Stimulated activated naive B cell treated with anti-CD40 and anti-IgM and Interleukin-4, amounts not matched to agents 10 μg/mL and 1 μg/mL and 100 μg/mL, for 72 hours (primary cell): Measurements from ENCODE around the gene PRUNE2.

Experiments used
- ATAC-seq, 2 donors: fragments of 150-1000 bp; cut with Tn5 transposase; replicated peaks; 2 replicates each; pipeline ENCODE4 v1.10.0; 2021; ENCODE audit warnings: moderate library complexity in 1 of 2
- DNase-seq: peaks from one replicate; pipeline ENCODE4 v3.0.0; 2021
- H3K27ac Mint-ChIP-seq: one replicate; pipeline ENCODE4 v1.8.0; 2022; ENCODE audit warnings: mild to moderate bottlenecking, mixed read lengths
- H3K27me3 Mint-ChIP-seq, 2 donors: one replicate each; pipeline ENCODE4 v1.8.0; 2022; ENCODE audit warnings: mixed read lengths in 2 of 2
- H3K36me3 Mint-ChIP-seq, 2 donors: one replicate each; pipeline ENCODE4 v1.8.0; 2022; ENCODE audit warnings: mixed read lengths in 2 of 2, mild to moderate bottlenecking in 1 of 2
- H3K4me1 Mint-ChIP-seq, 2 donors: one replicate each; pipeline ENCODE4 v1.8.0; 2022; ENCODE audit warnings: mixed read lengths in 2 of 2, mild to moderate bottlenecking in 1 of 2
- H3K4me3 Mint-ChIP-seq, 2 donors: one replicate each; pipeline ENCODE4 v1.8.0; 2022; ENCODE audit warnings: mild to moderate bottlenecking in 2 of 2, mixed read lengths in 2 of 2, moderate library complexity in 1 of 2
- H3K9me3 Mint-ChIP-seq, 2 donors: one replicate each; pipeline ENCODE4 v1.8.0; 2022; ENCODE audit warnings: mixed read lengths in 2 of 2, mild to moderate bottlenecking in 1 of 2

Gene PRUNE2

GRCh38 chr9:76812591-76812990 lies 93.3 kb downstream of the PRUNE2 start:
- DNase-seq = no peak
- no peak overlapping the region for H3K4me3 Mint-ChIP-seq
- no peaks in the 10 kb centered on the region for H3K9me3 Mint-ChIP-seq
- H3K36me3 Mint-ChIP-seq = no peaks in the 10 kb centered on the region
- H3K27ac Mint-ChIP-seq = no peak overlapping the region
- H3K27me3 Mint-ChIP-seq = peaks cover 24 to 25% of the 10 kb centered on the region in 2 donors
- H3K4me1 Mint-ChIP-seq = no peaks in the 10 kb centered on the region
- no peak for ATAC-seq

GRCh38 chr9:76810377-76810957 lies 95.4 kb downstream of the PRUNE2 start:
- H3K4me3 Mint-ChIP-seq = no peak overlapping the region
- no peaks in the 10 kb centered on the region for H3K4me1 Mint-ChIP-seq
- DNase-seq (peak; percentile 4), ATAC-seq (peak; percentile 69 to 71)
- H3K27ac Mint-ChIP-seq = no peak overlapping the region
- H3K36me3 Mint-ChIP-seq = no peaks in the 10 kb centered on the region
- H3K27me3 Mint-ChIP-seq = peaks cover 20 to 25% of the 10 kb centered on the region in 2 donors
- no peaks in the 10 kb centered on the region for H3K9me3 Mint-ChIP-seq

GRCh38 chr9:76808636-76809035 lies 97.3 kb downstream of the PRUNE2 start:
- Mint-ChIP-seq H3K4me3 (no peak overlapping the region), H3K27ac (no peak overlapping the region), H3K4me1 (no peaks in the 10 kb centered on the region), H3K27me3 (peaks cover 12 to 24% of the 10 kb centered on the region in 2 donors), H3K36me3 (no peaks in the 10 kb centered on the region), H3K9me3 (no peaks in the 10 kb centered on the region)
- DNase-seq = no peak
- no peak for ATAC-seq

- no peak overlapping the region for H3K27ac Mint-ChIP-seq
- DNase-seq = no peak
- peaks cover 15 to 16% of the 10 kb centered on the region in 2 donors for H3K27me3 Mint-ChIP-seq
- H3K9me3 Mint-ChIP-seq = no peaks in the 10 kb centered on the region
- H3K4me1 Mint-ChIP-seq = peaks cover 0 to under 1% of the 10 kb centered on the region in 2 donors
- H3K4me3 Mint-ChIP-seq = no peak overlapping the region
- no peak for ATAC-seq
- H3K36me3 Mint-ChIP-seq = no peaks in the 10 kb centered on the region
Observed at GRCh38 chr9:76803762-76804161, 102.2 kb downstream of the PRUNE2 start.

GRCh38 chr9:76803083-76803482 lies 102.8 kb downstream of the PRUNE2 start:
- Mint-ChIP-seq H3K9me3 (no peaks in the 10 kb centered on the region), H3K4me1 (peaks cover 6 to 7% of the 10 kb centered on the region in 2 donors), H3K4me3 (no peak overlapping the region), H3K27ac (no peak overlapping the region), H3K36me3 (no peaks in the 10 kb centered on the region), H3K27me3 (peaks cover 8 to 10% of the 10 kb centered on the region in 2 donors)
- ATAC-seq = no peak
- DNase-seq = no peak

GRCh38 chr9:76800901-76801300 lies 105.0 kb downstream of the PRUNE2 start:
- no peak for DNase-seq
- Mint-ChIP-seq H3K9me3 (no peaks in the 10 kb centered on the region), H3K27ac (no peak overlapping the region), H3K36me3 (no peaks in the 10 kb centered on the region), H3K4me1 (peaks cover 7 to 8% of the 10 kb centered on the region in 2 donors), H3K4me3 (no peak overlapping the region), H3K27me3 (peaks cover 8 to 10% of the 10 kb centered on the region in 2 donors)
- ATAC-seq = no peak

GRCh38 chr9:76799473-76799872 lies 106.4 kb downstream of the PRUNE2 start:
- Mint-ChIP-seq H3K4me1 (peaks cover 7 to 8% of the 10 kb centered on the region in 2 donors), H3K27ac (no peak overlapping the region), H3K9me3 (no peaks in the 10 kb centered on the region), H3K36me3 (no peaks in the 10 kb centered on the region), H3K4me3 (no peak overlapping the region), H3K27me3 (peaks cover 8 to 12% of the 10 kb centered on the region in 2 donors)
- DNase-seq (no peak), ATAC-seq (no peak)

- ATAC-seq (peak; percentile 66 to 70), DNase-seq (no peak)
- H3K27me3 Mint-ChIP-seq = peaks cover 5% of the 10 kb centered on the region in 2 donors
- H3K4me3 Mint-ChIP-seq = no peak overlapping the region
- no peaks in the 10 kb centered on the region for H3K9me3 Mint-ChIP-seq
- H3K4me1 Mint-ChIP-seq = peaks cover 7 to 8% of the 10 kb centered on the region in 2 donors
- H3K36me3 Mint-ChIP-seq = no peaks in the 10 kb centered on the region
- peak overlapping the region; percentile 51 for H3K27ac Mint-ChIP-seq
Observed at GRCh38 chr9:76798527-76798926, 107.4 kb downstream of the PRUNE2 start.

- no peak for ATAC-seq
- no peak overlapping the region for H3K27ac Mint-ChIP-seq
- DNase-seq = no peak
- no peaks in the 10 kb centered on the region for H3K9me3 Mint-ChIP-seq
- peaks cover 0 to 5% of the 10 kb centered on the region in 2 donors for H3K27me3 Mint-ChIP-seq
- H3K36me3 Mint-ChIP-seq = no peaks in the 10 kb centered on the region
- H3K4me3 Mint-ChIP-seq = no peak overlapping the region
- peaks cover 7 to 8% of the 10 kb centered on the region in 2 donors for H3K4me1 Mint-ChIP-seq
Observed at GRCh38 chr9:76796296-76796695, 109.6 kb downstream of the PRUNE2 start.

GRCh38 chr9:76793784-76794431 lies 112.0 kb downstream of the PRUNE2 start:
- H3K9me3 Mint-ChIP-seq = no peaks in the 10 kb centered on the region
- ATAC-seq (no peak), DNase-seq (no peak)
- H3K36me3 Mint-ChIP-seq = no peaks in the 10 kb centered on the region
- peaks cover 0 to 5% of the 10 kb centered on the region in 2 donors for H3K27me3 Mint-ChIP-seq
- H3K4me1 Mint-ChIP-seq = peaks cover 7 to 8% of the 10 kb centered on the region in 2 donors
- H3K27ac Mint-ChIP-seq = no peak overlapping the region
- H3K4me3 Mint-ChIP-seq = no peak overlapping the region

- no peak for ATAC-seq
- H3K4me3 Mint-ChIP-seq = no peak overlapping the region
- H3K36me3 Mint-ChIP-seq = no peaks in the 10 kb centered on the region
Observed at GRCh38 chr9:76789840-76790239, 116.1 kb downstream of the PRUNE2 start.

GRCh38 chr9:76787677-76788076 lies 118.2 kb downstream of the PRUNE2 start:
- Mint-ChIP-seq H3K4me1 (no peaks in the 10 kb centered on the region), H3K27me3 (peaks cover 15 to 21% of the 10 kb centered on the region in 2 donors), H3K36me3 (no peaks in the 10 kb centered on the region), H3K27ac (no peak overlapping the region), H3K9me3 (peaks cover 0 to 3% of the 10 kb centered on the region in 2 donors), H3K4me3 (no peak overlapping the region)
- DNase-seq = no peak
- no peak for ATAC-seq

More at GRCh38 chr9:76789840-76790239, 116.1 kb downstream of the PRUNE2 start:
- Mint-ChIP-seq H3K27ac (no peak overlapping the region), H3K9me3 (no peaks in the 10 kb centered on the region), H3K27me3 (peaks cover 14 to 19% of the 10 kb centered on the region in 2 donors), H3K4me1 (no peaks in the 10 kb centered on the region)
- no peak for DNase-seq

- ATAC-seq (no peak), DNase-seq (no peak)
- Mint-ChIP-seq H3K27ac (no peak overlapping the region), H3K4me1 (no peaks in the 10 kb centered on the region), H3K36me3 (no peaks in the 10 kb centered on the region), H3K4me3 (no peak overlapping the region), H3K9me3 (peaks cover 0 to 3% of the 10 kb centered on the region in 2 donors), H3K27me3 (peaks cover 19 to 33% of the 10 kb centered on the region in 2 donors)
Observed at GRCh38 chr9:76785501-76785900, 120.4 kb downstream of the PRUNE2 start.

- H3K36me3 Mint-ChIP-seq = no peaks in the 10 kb centered on the region
- no peak for DNase-seq
- H3K4me1 Mint-ChIP-seq = no peaks in the 10 kb centered on the region
- peaks cover 19 to 33% of the 10 kb centered on the region in 2 donors for H3K27me3 Mint-ChIP-seq
- ATAC-seq = no peak
- H3K27ac Mint-ChIP-seq = no peak overlapping the region
- peaks cover 0 to 3% of the 10 kb centered on the region in 2 donors for H3K9me3 Mint-ChIP-seq
- H3K4me3 Mint-ChIP-seq = no peak overlapping the region
Observed at GRCh38 chr9:76784881-76785280, 121.0 kb downstream of the PRUNE2 start.
